CD14-positive monocyte (primary cell): ENCODE measurements around the gene INPP5A. TPM values are rescaled to one million over a fixed set of nuclear protein-coding genes. Genes with fewer than 3 reads are reported as not detected.
A peak's percentile ranks its signal among the peaks of the same experiment; 100 is the strongest.

Experiments used
- DNase-seq, 3 donors: peaks; one replicate each; pipeline ENCODE4 v3.0.0-alpha.2; 2011 to 2022
- H2AFZ ChIP-seq: 2 replicates; pipeline ENCODE4 v1.6.0; 2012; ENCODE audit warnings: mild to moderate bottlenecking, low read depth, low read length, inconsistent platforms; ENCODE audit not compliant: insufficient read depth, poor library complexity, severe bottlenecking
- H3K27ac ChIP-seq, 2 donors: 1 replicate in 1 of 2; 2 replicates in 1 of 2; pipeline ENCODE4 v1.5.1; 2012 to 2013; ENCODE audit warnings: low read length in 2 of 2, control low read depth in 1 of 2, inconsistent platforms in 1 of 2, low read depth in 1 of 2, mild to moderate bottlenecking in 1 of 2
- H3K27me3 ChIP-seq, 2 donors: one replicate each; pipeline versions ENCODE4 v1.6.0 to v1.6.1; 2011 to 2013; ENCODE audit warnings: low read length in 2 of 2; ENCODE audit not compliant: control insufficient read depth in 2 of 2, insufficient read depth in 2 of 2
- H3K36me3 ChIP-seq, 2 donors: replicated peaks in 1 of 2; 1 replicate in 1 of 2; 2 replicates in 1 of 2; pipeline versions ENCODE4 v1.5.1 to v1.6.1; 2012 to 2013; ENCODE audit warnings: low read length in 2 of 2, control low read depth in 1 of 2, inconsistent platforms in 1 of 2, mild to moderate bottlenecking in 1 of 2; ENCODE audit not compliant: insufficient read depth in 2 of 2, control insufficient read depth in 1 of 2
- H3K4me1 ChIP-seq, 2 donors: 1 replicate in 1 of 2; 2 replicates in 1 of 2; pipeline versions ENCODE4 v1.5.1 to v1.6.1; 2012 to 2013; ENCODE audit warnings: low read length in 2 of 2, control low read depth in 1 of 2, inconsistent platforms in 1 of 2, mild to moderate bottlenecking in 1 of 2, moderate library complexity in 1 of 2; ENCODE audit not compliant: insufficient read depth in 2 of 2, control insufficient read depth in 1 of 2
- H3K4me2 ChIP-seq: replicated peaks from 2 replicates; pipeline ENCODE3; 2012; ENCODE audit warnings: low read length, moderate library complexity, mild to moderate bottlenecking; ENCODE audit not compliant: poor library complexity, severe bottlenecking; ENCODE audit errors: extremely low read depth
- H3K4me3 ChIP-seq, 3 experiments: fragments of 200-600 bp in 1 of 3; sonication (generic) in 1 of 3; replicated peaks in 1 of 3; 1 replicate in 2 of 3; 2 replicates in 1 of 3; pipeline ENCODE4 v1.5.1; 2011 to 2013; ENCODE audit warnings: low read length in 3 of 3, mild to moderate bottlenecking in 3 of 3, control low read depth in 2 of 3, low read depth in 2 of 3, inconsistent platforms in 1 of 3, moderate library complexity in 1 of 3
- H3K79me2 ChIP-seq: 2 replicates; pipeline ENCODE4 v1.6.0; 2012; ENCODE audit warnings: mild to moderate bottlenecking, control low read depth, inconsistent platforms, low read length, moderate library complexity; ENCODE audit not compliant: insufficient read depth
- H3K9ac ChIP-seq: 2 replicates; pipeline ENCODE4 v1.6.0; 2017; ENCODE audit warnings: low read length, mild to moderate bottlenecking; ENCODE audit not compliant: insufficient read depth, poor library complexity, severe bottlenecking
- H3K9me3 ChIP-seq, 2 donors: replicated peaks in 1 of 2; 1 replicate in 1 of 2; 2 replicates in 1 of 2; pipeline versions ENCODE4 v1.5.1 to v1.6.1; 2012 to 2013; ENCODE audit warnings: low read length in 2 of 2, control low read depth in 1 of 2; ENCODE audit not compliant: control insufficient read depth in 1 of 2, insufficient read depth in 1 of 2
- H4K20me1 ChIP-seq: 2 replicates; pipeline ENCODE4 v1.6.0; 2012; ENCODE audit warnings: mild to moderate bottlenecking, low read length, control low read depth, moderate library complexity; ENCODE audit not compliant: insufficient read depth
- H3K27ac Mint-ChIP-seq, 7 donors: one replicate each; pipeline ENCODE4 v1.8.0; 2020; ENCODE audit warnings: mild to moderate bottlenecking in 7 of 7, mixed read lengths in 7 of 7, moderate library complexity in 6 of 7, inconsistent platforms in 2 of 7
- H3K27me3 Mint-ChIP-seq, 3 donors: one replicate each; pipeline ENCODE4 v1.8.0; 2021 to 2022; ENCODE audit warnings: low read depth in 3 of 3, mild to moderate bottlenecking in 3 of 3, mixed read lengths in 3 of 3, moderate library complexity in 3 of 3, inconsistent platforms in 1 of 3
- H3K36me3 Mint-ChIP-seq, 2 donors: one replicate each; pipeline ENCODE4 v1.8.0; 2020; ENCODE audit warnings: mixed read lengths in 2 of 2, inconsistent platforms in 1 of 2, mild to moderate bottlenecking in 1 of 2
- H3K4me1 Mint-ChIP-seq: one replicate; pipeline ENCODE4 v1.8.0; 2020; ENCODE audit warnings: mild to moderate bottlenecking, mixed read lengths
- H3K4me3 Mint-ChIP-seq, 2 donors: one replicate each; pipeline ENCODE4 v1.8.0; 2020; ENCODE audit warnings: mild to moderate bottlenecking in 2 of 2, mixed read lengths in 2 of 2, moderate library complexity in 1 of 2
- H3K9me3 Mint-ChIP-seq, 7 donors: one replicate each; pipeline ENCODE4 v1.8.0; 2020 to 2022; ENCODE audit warnings: mixed read lengths in 7 of 7, mild to moderate bottlenecking in 6 of 7, moderate library complexity in 6 of 7, inconsistent platforms in 2 of 7
- CTCF ChIP-seq: fragments of 200-600 bp; IDR thresholded peaks from one replicate; pipeline ENCODE4 v1.8.0; 2022; ENCODE audit warnings: antibody characterized with exemption, mild to moderate bottlenecking
- WGBS: methylation state at CpG from one replicate; pipeline ENCODE4 v1.1.5; 2013; ENCODE audit warnings: missing lambda C conversion rate; ENCODE audit not compliant: insufficient coverage; 5-methylcytosine and 5-hydroxymethylcytosine counted together
- intact Hi-C, 2 donors: fragments of 100-400 bp; cut with micrococcal nuclease; formaldehyde crosslinking; loops; one replicate each; pipeline versions ENCODE4 v1.15.0 to v1.15.1; 2023
- polyA plus RNA-seq, 3 donors: library from polyadenylated mRNA; depleted of rRNA in 1 of 3; unstranded in 2 of 3; stranded (reverse) in 1 of 3; fragments of 300-500 nt in 2 of 3; fragments of >200 nt in 1 of 3; fragmentation: Illumina TruSeq in 2 of 3; gene quantifications; 1 replicate in 2 of 3; 2 replicates in 1 of 3; pipeline ENCODE4 v1.2.3, GENCODE V29; 2012 to 2021

INPP5A gene
- polyA plus RNA-seq, 3 donors = 0.87 to 17.2 (median 2.9) TPM

DNA sequence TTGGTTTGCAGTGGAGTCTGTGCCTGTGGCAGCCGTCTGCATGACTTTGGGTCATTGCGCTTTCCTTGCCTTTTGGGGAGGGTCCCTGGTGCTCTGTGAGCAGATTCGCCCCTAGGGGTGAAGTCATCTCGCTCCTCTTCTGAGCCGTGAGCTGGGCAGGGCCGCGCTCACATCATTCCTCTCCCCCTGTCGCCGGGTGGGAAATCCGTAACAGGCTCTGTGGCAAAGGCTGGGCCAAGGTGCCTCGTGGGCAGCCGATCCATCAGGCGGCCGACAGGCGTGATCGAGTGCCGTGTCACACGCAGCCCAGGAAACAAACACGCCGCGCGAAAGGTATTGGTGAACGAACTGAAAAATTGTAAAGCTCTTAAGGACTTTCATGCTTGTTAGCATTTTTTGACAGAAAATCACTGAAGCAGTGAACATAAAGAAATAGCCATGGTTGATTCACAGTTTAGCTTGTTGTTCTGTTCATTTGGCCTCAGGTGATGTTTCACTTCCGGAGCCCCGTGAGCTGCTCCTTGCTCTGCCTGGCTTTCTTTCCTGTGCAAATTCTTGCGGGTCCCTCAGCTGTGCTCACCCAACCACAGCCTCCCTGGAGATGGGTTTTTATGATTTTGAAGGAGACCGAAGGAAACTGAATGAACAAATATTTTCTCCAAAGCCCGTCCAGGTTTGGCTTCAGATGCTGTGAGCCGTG is 126.2 kb downstream of the INPP5A start:
- DNase-seq = no peak
- over 99% methylated on average over 24 of the region's 29 CpGs for WGBS

GRCh38 chr10:132664407-132664806 is 126.8 kb downstream of the INPP5A start:
- no peak overlapping the region for H2AFZ ChIP-seq
- peaks cover 10 to 40% of the 10 kb centered on the region in 2 donors for H3K36me3 ChIP-seq
- peaks cover 0 to 3% (median 0%) of the 10 kb centered on the region in 7 donors for H3K9me3 Mint-ChIP-seq
- H3K4me3 ChIP-seq = no peak overlapping the region
- no peaks in the 10 kb centered on the region for H3K27me3 Mint-ChIP-seq
- H3K27ac ChIP-seq = no peak overlapping the region
- no peak overlapping the region for H3K4me3 Mint-ChIP-seq
- TF ChIP-seq CTCF = no peak
- no peaks in the 10 kb centered on the region for H3K4me1 ChIP-seq
- 95% methylated on average over 5 of the region's 6 CpGs for WGBS
- peaks cover 37 to 52% of the 10 kb centered on the region in 2 donors for H3K36me3 Mint-ChIP-seq
- H3K27me3 ChIP-seq = no peaks in the 10 kb centered on the region
- DNase-seq = no peak
- peaks cover 2% of the 10 kb centered on the region for H3K4me1 Mint-ChIP-seq
- H4K20me1 ChIP-seq = peaks cover 8% of the 10 kb centered on the region
- peak overlapping the region in 1 of 7 donors; percentile 51 for H3K27ac Mint-ChIP-seq
- intact Hi-C loops = no loop called here
- H3K9ac ChIP-seq = no peak overlapping the region
- H3K79me2 ChIP-seq = no peaks in the 10 kb centered on the region
- H3K9me3 ChIP-seq = no peaks in the 10 kb centered on the region
- H3K4me2 ChIP-seq = no peak overlapping the region

More for the DNA sequence above, 126.2 kb downstream of the INPP5A start:
- Histone ChIP-seq H4K20me1 (peaks cover 8% of the 10 kb centered on the region), H3K4me3 (no peak overlapping the region), H3K9ac (no peak overlapping the region), H3K9me3 (no peaks in the 10 kb centered on the region), H2AFZ (no peak overlapping the region), H3K27me3 (no peaks in the 10 kb centered on the region), H3K27ac (no peak overlapping the region), H3K79me2 (no peaks in the 10 kb centered on the region), H3K4me1 (no peaks in the 10 kb centered on the region), H3K4me2 (no peak overlapping the region), H3K36me3 (peaks cover 16 to 46% of the 10 kb centered on the region in 2 donors)
- intact Hi-C loops = no loop called here
- TF ChIP-seq CTCF = no peak
- H3K36me3 Mint-ChIP-seq = peaks cover 42 to 57% of the 10 kb centered on the region in 2 donors
- peaks cover 0 to 3% (median 0%) of the 10 kb centered on the region in 7 donors for H3K9me3 Mint-ChIP-seq
- no peak overlapping the region for H3K4me3 Mint-ChIP-seq
- peak overlapping the region in 3 of 7 donors; percentile 20 to 87 (median 51) for H3K27ac Mint-ChIP-seq
- H3K4me1 Mint-ChIP-seq = peaks cover 2% of the 10 kb centered on the region
- no peaks in the 10 kb centered on the region for H3K27me3 Mint-ChIP-seq
